HUES6 (cell line): Measurements from ENCODE around the gene CAMK4.

ENCODE experiments used
- H3K27ac ChIP-seq: 2 replicates; pipeline ENCODE4 v1.7.0; 2013; ENCODE audit warnings: low read depth, mild to moderate bottlenecking, low read length, inconsistent platforms
- H3K27me3 ChIP-seq: 2 replicates; pipeline ENCODE4 v1.6.1; 2013; ENCODE audit warnings: low read length; ENCODE audit not compliant: control insufficient read depth, insufficient read depth
- H3K36me3 ChIP-seq: 2 replicates; pipeline ENCODE4 v1.6.1; 2013; ENCODE audit warnings: low read length; ENCODE audit not compliant: control insufficient read depth, insufficient read depth
- H3K4me1 ChIP-seq: 2 replicates; pipeline ENCODE4 v1.6.1; 2013; ENCODE audit warnings: low read length; ENCODE audit not compliant: control insufficient read depth, insufficient read depth
- H3K4me3 ChIP-seq: 2 replicates; pipeline ENCODE4 v1.5.1; 2013; ENCODE audit warnings: low read depth, low read length
- H3K9ac ChIP-seq: one replicate; pipeline ENCODE4 v1.6.1; 2013; ENCODE audit warnings: mild to moderate bottlenecking, low read length
- H3K9me3 ChIP-seq: 2 replicates; pipeline ENCODE4 v1.6.1; 2013; ENCODE audit warnings: low read depth, low read length; ENCODE audit not compliant: control insufficient read depth, insufficient read depth

CAMK4 gene

GRCh38 chr5:111310711-111311620 lies 86.8 kb downstream of the CAMK4 start:
- no peaks in the 10 kb centered on the region for H3K27me3 ChIP-seq

GRCh38 chr5:111311666-111312065 lies 87.5 kb downstream of the CAMK4 start:
- H3K9me3 ChIP-seq: no peaks in the 10 kb centered on the region
- H3K9ac ChIP-seq: no peak overlapping the region
- H3K27me3 ChIP-seq: no peaks in the 10 kb centered on the region
- no peaks in the 10 kb centered on the region for H3K36me3 ChIP-seq
- no peak overlapping the region for H3K4me3 ChIP-seq
- H3K27ac ChIP-seq: no peak overlapping the region
- peaks cover 10% of the 10 kb centered on the region for H3K4me1 ChIP-seq

More at GRCh38 chr5:111310711-111311620, 86.8 kb downstream of the CAMK4 start:
- Histone ChIP-seq H3K4me3 (no peak overlapping the region), H3K4me1 (peaks cover 10% of the 10 kb centered on the region), H3K27ac (no peak overlapping the region), H3K9ac (no peak overlapping the region), H3K36me3 (no peaks in the 10 kb centered on the region), H3K9me3 (no peaks in the 10 kb centered on the region)

- H3K9ac ChIP-seq: no peak overlapping the region
- no peaks in the 10 kb centered on the region for H3K9me3 ChIP-seq
- no peak overlapping the region for H3K4me3 ChIP-seq
- H3K36me3 ChIP-seq: no peaks in the 10 kb centered on the region
- peaks cover 10% of the 10 kb centered on the region for H3K4me1 ChIP-seq
- H3K27me3 ChIP-seq: no peaks in the 10 kb centered on the region
- no peak overlapping the region for H3K27ac ChIP-seq
Measured at GRCh38 chr5:111313017-111313724, 89.0 kb downstream of the CAMK4 start.

GRCh38 chr5:111320953-111321352 lies 96.8 kb downstream of the CAMK4 start:
- no peak overlapping the region for H3K4me3 ChIP-seq
- no peaks in the 10 kb centered on the region for H3K4me1 ChIP-seq
- no peak overlapping the region for H3K27ac ChIP-seq
- no peaks in the 10 kb centered on the region for H3K36me3 ChIP-seq
- no peak overlapping the region for H3K9ac ChIP-seq
- no peaks in the 10 kb centered on the region for H3K27me3 ChIP-seq
- no peaks in the 10 kb centered on the region for H3K9me3 ChIP-seq

- no peaks in the 10 kb centered on the region for H3K36me3 ChIP-seq
- H3K27ac ChIP-seq: no peak overlapping the region
- H3K9ac ChIP-seq: no peak overlapping the region
- no peaks in the 10 kb centered on the region for H3K4me1 ChIP-seq
- no peak overlapping the region for H3K4me3 ChIP-seq
- H3K9me3 ChIP-seq: no peaks in the 10 kb centered on the region
- no peaks in the 10 kb centered on the region for H3K27me3 ChIP-seq
Measured at GRCh38 chr5:111321376-111321775, 97.2 kb downstream of the CAMK4 start.

- Histone ChIP-seq H3K27me3 (no peaks in the 10 kb centered on the region), H3K36me3 (no peaks in the 10 kb centered on the region), H3K4me1 (no peaks in the 10 kb centered on the region), H3K9me3 (0 out of 2 replicates have a peak, but pooled peaks cover 3% of the 10 kb centered on the region), H3K4me3 (no peak overlapping the region), H3K27ac (no peak overlapping the region), H3K9ac (no peak overlapping the region)
Measured at GRCh38 chr5:111326551-111326950, 102.4 kb downstream of the CAMK4 start.

- H3K4me1 ChIP-seq: no peaks in the 10 kb centered on the region
- H3K9ac ChIP-seq: no peak overlapping the region
- no peaks in the 10 kb centered on the region for H3K36me3 ChIP-seq
- H3K4me3 ChIP-seq: no peak overlapping the region
- no peaks in the 10 kb centered on the region for H3K9me3 ChIP-seq
- no peak overlapping the region for H3K27ac ChIP-seq
- H3K27me3 ChIP-seq: no peaks in the 10 kb centered on the region
Measured at GRCh38 chr5:111337133-111337532, 112.9 kb downstream of the CAMK4 start.

GRCh38 chr5:111337688-111338087 lies 113.5 kb downstream of the CAMK4 start:
- Histone ChIP-seq H3K27me3 (no peaks in the 10 kb centered on the region), H3K4me3 (no peak overlapping the region), H3K9ac (no peak overlapping the region), H3K27ac (no peak overlapping the region), H3K9me3 (no peaks in the 10 kb centered on the region), H3K4me1 (no peaks in the 10 kb centered on the region), H3K36me3 (no peaks in the 10 kb centered on the region)

GRCh38 chr5:111345731-111346130 lies 121.5 kb downstream of the CAMK4 start:
- Histone ChIP-seq H3K9me3 (no peaks in the 10 kb centered on the region), H3K4me3 (no peak overlapping the region), H3K27ac (no peak overlapping the region), H3K27me3 (no peaks in the 10 kb centered on the region), H3K36me3 (no peaks in the 10 kb centered on the region), H3K9ac (no peak overlapping the region), H3K4me1 (peaks cover 3% of the 10 kb centered on the region; the same call in 1 of the 2 replicates)

- no peak overlapping the region; the same call in 1 of the 2 replicates for H3K27ac ChIP-seq
- H3K36me3 ChIP-seq: no peaks in the 10 kb centered on the region
- peaks cover 3% of the 10 kb centered on the region; the same call in 1 of the 2 replicates for H3K4me1 ChIP-seq
- H3K9me3 ChIP-seq: no peaks in the 10 kb centered on the region
- no peak overlapping the region for H3K9ac ChIP-seq
- H3K4me3 ChIP-seq: no peak overlapping the region
- no peaks in the 10 kb centered on the region for H3K27me3 ChIP-seq
Measured at GRCh38 chr5:111347021-111347420, 122.8 kb downstream of the CAMK4 start.
